ENCODE results near the gene GPX2.

DNA sequence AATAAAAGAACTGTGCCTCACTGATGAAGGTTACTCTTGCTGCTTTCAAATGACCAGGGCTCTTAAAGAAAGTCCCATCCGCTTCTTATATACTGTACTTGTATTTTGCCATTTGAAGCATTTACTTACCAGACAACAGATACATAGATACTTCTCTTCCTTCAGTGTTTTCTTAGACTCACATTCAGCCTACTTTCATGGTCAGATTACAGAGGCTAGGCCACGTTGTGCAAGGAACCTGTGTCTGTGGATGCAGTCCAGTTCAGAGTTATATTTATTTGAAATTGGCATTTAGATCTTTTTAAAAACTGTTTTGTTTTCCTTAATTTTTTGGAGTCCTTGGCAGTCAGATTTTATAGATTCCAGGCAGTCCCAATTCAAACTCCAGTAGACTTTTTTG, 22.1 kb downstream of the GPX2 start:
- TF ChIP-seq, protein P1, sequence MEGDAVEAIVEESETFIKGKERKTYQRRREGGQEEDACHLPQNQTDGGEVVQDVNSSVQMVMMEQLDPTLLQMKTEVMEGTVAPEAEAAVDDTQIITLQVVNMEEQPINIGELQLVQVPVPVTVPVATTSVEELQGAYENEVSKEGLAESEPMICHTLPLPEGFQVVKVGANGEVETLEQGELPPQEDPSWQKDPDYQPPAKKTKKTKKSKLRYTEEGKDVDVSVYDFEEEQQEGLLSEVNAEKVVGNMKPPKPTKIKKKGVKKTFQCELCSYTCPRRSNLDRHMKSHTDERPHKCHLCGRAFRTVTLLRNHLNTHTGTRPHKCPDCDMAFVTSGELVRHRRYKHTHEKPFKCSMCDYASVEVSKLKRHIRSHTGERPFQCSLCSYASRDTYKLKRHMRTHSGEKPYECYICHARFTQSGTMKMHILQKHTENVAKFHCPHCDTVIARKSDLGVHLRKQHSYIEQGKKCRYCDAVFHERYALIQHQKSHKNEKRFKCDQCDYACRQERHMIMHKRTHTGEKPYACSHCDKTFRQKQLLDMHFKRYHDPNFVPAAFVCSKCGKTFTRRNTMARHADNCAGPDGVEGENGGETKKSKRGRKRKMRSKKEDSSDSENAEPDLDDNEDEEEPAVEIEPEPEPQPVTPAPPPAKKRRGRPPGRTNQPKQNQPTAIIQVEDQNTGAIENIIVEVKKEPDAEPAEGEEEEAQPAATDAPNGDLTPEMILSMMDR (IDR thresholded peaks at IDR 0.05): no peak
- TF ChIP-seq POLR2AphosphoS5 (IDR thresholded peaks at IDR 0.05): no peak

All from upper lobe of left lung (tissue), 4 donors.